IPS-20b (cell line): ENCODE data around the gene SDHB.

ENCODE experiments used
- H3K27ac ChIP-seq: one replicate; pipeline ENCODE4 v1.5.1; 2013; ENCODE audit warnings: low read length
- H3K27me3 ChIP-seq: 2 replicates; pipeline ENCODE4 v1.6.1; 2013; ENCODE audit warnings: mild to moderate bottlenecking, low read length, inconsistent platforms; ENCODE audit not compliant: insufficient read depth
- H3K36me3 ChIP-seq: 2 replicates; pipeline ENCODE4 v1.6.1; 2013; ENCODE audit warnings: low read depth, mild to moderate bottlenecking, inconsistent platforms, low read length, moderate library complexity; ENCODE audit not compliant: insufficient read depth
- H3K4me1 ChIP-seq: 2 replicates; pipeline ENCODE4 v1.6.1; 2013; ENCODE audit warnings: mild to moderate bottlenecking, control low read depth, inconsistent platforms, low read length, moderate library complexity; ENCODE audit not compliant: insufficient read depth
- H3K4me3 ChIP-seq: 2 replicates; pipeline ENCODE4 v1.5.1; 2013; ENCODE audit warnings: mild to moderate bottlenecking, low read length, inconsistent platforms
- H3K9ac ChIP-seq: 2 replicates; pipeline ENCODE4 v1.6.1; 2013; ENCODE audit warnings: low read depth, mild to moderate bottlenecking, inconsistent platforms, low read length, moderate library complexity
- H3K9me3 ChIP-seq: 2 replicates; pipeline ENCODE4 v1.6.1; 2013; ENCODE audit warnings: mild to moderate bottlenecking, low read depth, low read length, inconsistent platforms; ENCODE audit not compliant: insufficient read depth

SDHB gene

GRCh38 chr1:17040135-17040534 is 13.7 kb downstream of the SDHB start:
- Histone ChIP-seq H3K36me3 (peaks cover 65% of the 10 kb centered on the region), H3K9me3 (no peaks in the 10 kb centered on the region), H3K27me3 (no peaks in the 10 kb centered on the region), H3K4me3 (no peak overlapping the region), H3K9ac (no peak overlapping the region), H3K27ac (no peak overlapping the region), H3K4me1 (no peaks in the 10 kb centered on the region)

- Histone ChIP-seq H3K4me1 (no peaks in the 10 kb centered on the region), H3K4me3 (no peak overlapping the region), H3K36me3 (peaks cover 64% of the 10 kb centered on the region), H3K9ac (no peak overlapping the region), H3K27me3 (no peaks in the 10 kb centered on the region), H3K9me3 (no peaks in the 10 kb centered on the region), H3K27ac (no peak overlapping the region)
Measured at GRCh38 chr1:17039522-17039921, 14.3 kb downstream of the SDHB start.

- H3K36me3 ChIP-seq: peaks cover 51% of the 10 kb centered on the region
Measured at GRCh38 chr1:17033481-17033880, 20.4 kb downstream of the SDHB start.

GRCh38 chr1:17032741-17033140 is 21.1 kb downstream of the SDHB start:
- H3K9me3 ChIP-seq: no peaks in the 10 kb centered on the region
- no peak overlapping the region for H3K27ac ChIP-seq
- H3K9ac ChIP-seq: no peak overlapping the region
- no peaks in the 10 kb centered on the region for H3K4me1 ChIP-seq
- peaks cover 54% of the 10 kb centered on the region for H3K36me3 ChIP-seq
- no peaks in the 10 kb centered on the region for H3K27me3 ChIP-seq
- H3K4me3 ChIP-seq: no peak overlapping the region

More at GRCh38 chr1:17033481-17033880, 20.4 kb downstream of the SDHB start:
- H3K4me3 ChIP-seq: no peak overlapping the region
- H3K27me3 ChIP-seq: no peaks in the 10 kb centered on the region
- no peaks in the 10 kb centered on the region for H3K9me3 ChIP-seq
- no peaks in the 10 kb centered on the region for H3K4me1 ChIP-seq
- H3K9ac ChIP-seq: no peak overlapping the region
- no peak overlapping the region for H3K27ac ChIP-seq

GRCh38 chr1:17031436-17031835 is 22.4 kb downstream of the SDHB start:
- no peaks in the 10 kb centered on the region for H3K4me1 ChIP-seq
- H3K27ac ChIP-seq: no peak overlapping the region
- H3K9me3 ChIP-seq: no peaks in the 10 kb centered on the region
- H3K9ac ChIP-seq: no peak overlapping the region
- no peaks in the 10 kb centered on the region for H3K27me3 ChIP-seq
- H3K4me3 ChIP-seq: no peak overlapping the region
- H3K36me3 ChIP-seq: peaks cover 66% of the 10 kb centered on the region

GRCh38 chr1:17030206-17030605 is 23.6 kb downstream of the SDHB start:
- Histone ChIP-seq H3K9me3 (no peaks in the 10 kb centered on the region), H3K27ac (no peak overlapping the region), H3K27me3 (no peaks in the 10 kb centered on the region), H3K9ac (no peak overlapping the region), H3K4me3 (no peak overlapping the region), H3K4me1 (no peaks in the 10 kb centered on the region), H3K36me3 (peaks cover 76% of the 10 kb centered on the region)

GRCh38 chr1:17028662-17029188 is 25.1 kb downstream of the SDHB start:
- no peaks in the 10 kb centered on the region for H3K27me3 ChIP-seq
- H3K27ac ChIP-seq: no peak overlapping the region
- peaks cover 83% of the 10 kb centered on the region for H3K36me3 ChIP-seq
- no peaks in the 10 kb centered on the region for H3K9me3 ChIP-seq
- no peaks in the 10 kb centered on the region for H3K4me1 ChIP-seq
- no peak overlapping the region for H3K4me3 ChIP-seq
- no peak overlapping the region for H3K9ac ChIP-seq

GRCh38 chr1:17027900-17028299 is 25.9 kb downstream of the SDHB start:
- Histone ChIP-seq H3K36me3 (peaks cover 86% of the 10 kb centered on the region), H3K27ac (no peak overlapping the region), H3K4me3 (no peak overlapping the region), H3K27me3 (no peaks in the 10 kb centered on the region), H3K4me1 (no peaks in the 10 kb centered on the region), H3K9ac (no peak overlapping the region), H3K9me3 (no peaks in the 10 kb centered on the region)

GRCh38 chr1:17027403-17027802 is 26.4 kb downstream of the SDHB start:
- H3K9me3 ChIP-seq: no peaks in the 10 kb centered on the region
- H3K4me3 ChIP-seq: no peak overlapping the region
- H3K27me3 ChIP-seq: no peaks in the 10 kb centered on the region
- H3K36me3 ChIP-seq: peaks cover 86% of the 10 kb centered on the region
- H3K27ac ChIP-seq: no peak overlapping the region
- no peak overlapping the region for H3K9ac ChIP-seq
- H3K4me1 ChIP-seq: no peaks in the 10 kb centered on the region

- no peak overlapping the region for H3K9ac ChIP-seq
- no peaks in the 10 kb centered on the region for H3K9me3 ChIP-seq
- H3K27me3 ChIP-seq: no peaks in the 10 kb centered on the region
- no peak overlapping the region for H3K27ac ChIP-seq
- no peak overlapping the region for H3K4me3 ChIP-seq
- H3K36me3 ChIP-seq: peaks cover 98% of the 10 kb centered on the region
- H3K4me1 ChIP-seq: no peaks in the 10 kb centered on the region
Measured at GRCh38 chr1:17024721-17025120, 29.1 kb downstream of the SDHB start.

- no peaks in the 10 kb centered on the region for H3K4me1 ChIP-seq
- H3K9ac ChIP-seq: no peak overlapping the region
- H3K27ac ChIP-seq: no peak overlapping the region
- H3K36me3 ChIP-seq: peaks cover 99% of the 10 kb centered on the region
- H3K27me3 ChIP-seq: no peaks in the 10 kb centered on the region
- no peaks in the 10 kb centered on the region for H3K9me3 ChIP-seq
- no peak overlapping the region for H3K4me3 ChIP-seq
Measured at GRCh38 chr1:17023573-17023972, 30.3 kb downstream of the SDHB start.

- H3K27me3 ChIP-seq: no peaks in the 10 kb centered on the region
- H3K27ac ChIP-seq: no peak overlapping the region
- H3K4me3 ChIP-seq: no peak overlapping the region
- H3K9me3 ChIP-seq: no peaks in the 10 kb centered on the region
- no peak overlapping the region for H3K9ac ChIP-seq
- H3K4me1 ChIP-seq: no peaks in the 10 kb centered on the region
- H3K36me3 ChIP-seq: peaks cover 98% of the 10 kb centered on the region
Measured at GRCh38 chr1:17023102-17023501, 30.7 kb downstream of the SDHB start.
